Non-pigmented ciliary epithelial cell (primary cell): ENCODE results near the gene TERF2IP.

Experiments used
- DNase-seq: peaks from one replicate; pipeline ENCODE4 v3.0.0-alpha.2; 2010; ENCODE audit warnings: low read depth

The TERF2IP gene, protein sequence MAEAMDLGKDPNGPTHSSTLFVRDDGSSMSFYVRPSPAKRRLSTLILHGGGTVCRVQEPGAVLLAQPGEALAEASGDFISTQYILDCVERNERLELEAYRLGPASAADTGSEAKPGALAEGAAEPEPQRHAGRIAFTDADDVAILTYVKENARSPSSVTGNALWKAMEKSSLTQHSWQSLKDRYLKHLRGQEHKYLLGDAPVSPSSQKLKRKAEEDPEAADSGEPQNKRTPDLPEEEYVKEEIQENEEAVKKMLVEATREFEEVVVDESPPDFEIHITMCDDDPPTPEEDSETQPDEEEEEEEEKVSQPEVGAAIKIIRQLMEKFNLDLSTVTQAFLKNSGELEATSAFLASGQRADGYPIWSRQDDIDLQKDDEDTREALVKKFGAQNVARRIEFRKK

DNA sequence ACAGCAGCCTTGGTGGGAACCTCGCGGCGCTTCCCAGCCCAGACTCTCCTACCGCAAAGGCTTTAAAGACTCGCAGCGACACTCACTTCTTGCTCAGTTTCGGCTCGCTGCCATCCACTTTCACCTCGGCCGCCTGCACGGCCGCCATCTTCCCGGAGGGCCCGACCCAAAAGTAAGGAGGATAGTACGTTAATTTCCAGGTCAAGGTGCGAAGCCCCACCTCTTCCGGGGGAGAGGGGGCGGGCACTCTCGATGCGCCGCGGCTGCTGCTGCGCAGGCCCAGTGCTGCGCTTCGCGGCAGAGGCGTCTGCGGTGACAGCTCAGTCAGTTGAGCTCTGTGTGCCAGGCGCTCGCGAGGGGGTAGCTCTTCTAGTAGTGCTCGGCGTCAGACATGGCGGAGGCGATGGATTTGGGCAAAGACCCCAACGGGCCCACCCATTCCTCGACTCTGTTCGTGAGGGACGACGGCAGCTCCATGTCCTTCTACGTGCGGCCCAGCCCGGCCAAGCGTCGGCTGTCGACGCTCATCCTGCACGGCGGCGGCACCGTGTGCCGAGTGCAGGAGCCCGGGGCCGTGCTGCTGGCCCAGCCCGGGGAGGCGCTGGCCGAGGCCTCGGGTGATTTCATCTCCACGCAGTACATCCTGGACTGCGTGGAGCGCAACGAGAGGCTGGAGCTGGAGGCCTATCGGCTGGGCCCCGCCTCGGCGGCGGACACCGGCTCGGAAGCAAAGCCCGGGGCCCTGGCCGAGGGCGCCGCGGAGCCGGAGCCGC, at the start of gene TERF2IP, which contains the start of gene KARS1:
TERF2IP (plus strand) TSS at position 282 of the 773 bp plus-strand sequence; CDS start at position 392, 110 bp downstream.
KARS1 (minus strand) TSS at position 174 of the 773 bp plus-strand sequence; CDS start at position 148, 26 bp downstream.
- DNase-seq: peak; percentile 68

DNA sequence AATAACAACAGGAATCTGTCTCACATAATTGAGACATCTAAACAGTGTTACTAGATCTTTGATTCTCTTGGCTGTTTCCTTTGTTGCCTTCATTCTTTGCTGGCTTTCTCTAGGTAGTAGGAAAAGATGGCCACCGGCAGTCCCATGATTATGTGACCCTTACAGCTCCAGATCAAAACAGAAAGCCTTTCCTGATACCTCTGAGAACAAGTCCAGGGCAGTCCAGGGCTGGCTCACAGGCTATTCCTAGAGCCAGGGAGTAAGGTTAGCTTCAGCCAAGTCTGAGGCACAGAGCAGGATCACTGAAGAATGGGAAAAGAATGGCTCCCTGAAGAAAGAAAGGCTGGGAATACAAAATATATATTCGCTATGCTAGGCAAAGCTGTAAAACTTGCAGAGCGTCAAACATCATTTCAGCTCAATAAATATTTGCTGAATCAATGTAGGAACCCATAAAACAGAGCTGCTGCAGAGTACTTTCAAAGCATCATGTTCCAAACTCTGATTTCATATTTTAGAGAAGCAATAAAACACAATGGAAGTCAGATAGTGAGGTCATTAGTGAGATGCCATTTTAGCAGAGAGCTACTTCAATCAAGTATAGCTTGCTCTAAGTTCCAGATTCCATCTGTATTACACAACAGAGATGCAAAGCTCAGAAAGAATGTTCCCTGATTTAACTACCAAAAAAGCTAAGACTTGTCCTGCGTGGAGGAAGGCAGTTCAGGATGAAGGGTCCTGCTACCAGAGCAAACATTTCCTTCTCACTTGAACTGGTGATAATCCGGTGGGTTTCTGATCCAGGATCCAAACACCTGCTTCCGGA, 47.9 kb upstream of the TERF2IP start:
- no peak for DNase-seq

GRCh38 chr16:75603241-75603640, 44.3 kb upstream of the TERF2IP start:
- DNase-seq: no peak

DNA sequence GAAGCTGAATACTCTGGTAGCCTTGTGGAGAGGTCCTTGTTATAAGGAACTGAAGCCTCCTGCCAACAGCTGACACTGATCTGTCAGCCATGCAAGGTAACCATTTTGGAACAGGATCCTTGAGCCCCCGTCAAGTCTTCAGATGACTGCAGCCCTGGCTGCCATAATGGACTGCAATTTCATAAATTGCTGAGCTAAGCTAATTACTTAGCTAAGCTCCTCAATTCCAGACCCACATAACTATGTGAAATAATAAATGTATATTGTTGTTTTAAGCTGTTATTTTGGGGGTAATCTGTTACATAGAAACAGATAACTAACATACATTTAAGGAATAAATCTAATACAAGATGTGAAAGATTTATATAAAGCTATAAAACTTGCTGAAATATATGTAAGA, 41.1 kb upstream of the TERF2IP start:
- DNase-seq: no peak

GRCh38 chr16:75614066-75614897, 33.3 kb upstream of the TERF2IP start:
- no peak for DNase-seq

GRCh38 chr16:75615619-75616018, 32.0 kb upstream of the TERF2IP start:
- no peak for DNase-seq

- no peak for DNase-seq
Observed at GRCh38 chr16:75616521-75617010, 31.0 kb upstream of the TERF2IP start.

DNA sequence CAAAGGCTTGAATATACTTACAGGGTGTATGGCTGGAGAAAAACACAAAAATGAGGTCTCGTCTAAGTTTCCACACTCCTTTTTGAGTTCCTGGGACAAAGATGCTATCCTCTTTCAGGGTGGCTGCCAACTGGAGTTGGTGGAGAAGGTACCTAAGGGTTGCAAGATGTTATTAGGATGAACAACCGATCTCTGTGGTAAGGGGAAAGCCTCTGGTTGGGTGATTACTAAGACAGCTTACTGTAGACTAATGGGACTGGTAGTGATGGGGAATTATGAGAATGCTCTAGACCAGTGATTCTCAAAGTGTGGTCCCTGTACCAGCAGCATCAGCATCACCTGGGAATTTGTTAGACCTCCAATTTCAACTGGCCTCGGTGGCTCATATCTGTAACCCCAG, 30.5 kb upstream of the TERF2IP start:
- DNase-seq: no peak

DNA sequence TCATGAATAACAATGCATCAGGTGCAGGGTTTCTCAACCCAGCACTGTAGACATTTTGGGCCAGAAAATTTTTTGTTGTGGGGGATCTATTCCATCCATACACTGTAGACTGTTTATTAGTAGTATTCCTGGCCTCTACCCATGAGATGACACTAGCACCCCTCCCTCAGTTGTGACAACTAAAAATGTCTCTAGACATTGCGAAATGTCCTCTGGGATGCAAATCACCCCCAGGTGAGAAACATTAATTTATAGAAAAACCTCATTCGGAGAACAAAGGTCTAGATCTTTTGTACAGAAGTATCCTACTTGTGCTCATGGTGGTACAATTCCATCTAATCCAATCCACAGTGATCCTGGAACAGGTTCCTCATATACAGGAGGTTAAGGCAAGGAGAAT, 28.8 kb upstream of the TERF2IP start:
- no peak for DNase-seq

- DNase-seq: no peak
Observed at GRCh38 chr16:75620326-75621169, 27.0 kb upstream of the TERF2IP start.

- DNase-seq: no peak
Observed at GRCh38 chr16:75621170-75621477, 26.4 kb upstream of the TERF2IP start.

DNA sequence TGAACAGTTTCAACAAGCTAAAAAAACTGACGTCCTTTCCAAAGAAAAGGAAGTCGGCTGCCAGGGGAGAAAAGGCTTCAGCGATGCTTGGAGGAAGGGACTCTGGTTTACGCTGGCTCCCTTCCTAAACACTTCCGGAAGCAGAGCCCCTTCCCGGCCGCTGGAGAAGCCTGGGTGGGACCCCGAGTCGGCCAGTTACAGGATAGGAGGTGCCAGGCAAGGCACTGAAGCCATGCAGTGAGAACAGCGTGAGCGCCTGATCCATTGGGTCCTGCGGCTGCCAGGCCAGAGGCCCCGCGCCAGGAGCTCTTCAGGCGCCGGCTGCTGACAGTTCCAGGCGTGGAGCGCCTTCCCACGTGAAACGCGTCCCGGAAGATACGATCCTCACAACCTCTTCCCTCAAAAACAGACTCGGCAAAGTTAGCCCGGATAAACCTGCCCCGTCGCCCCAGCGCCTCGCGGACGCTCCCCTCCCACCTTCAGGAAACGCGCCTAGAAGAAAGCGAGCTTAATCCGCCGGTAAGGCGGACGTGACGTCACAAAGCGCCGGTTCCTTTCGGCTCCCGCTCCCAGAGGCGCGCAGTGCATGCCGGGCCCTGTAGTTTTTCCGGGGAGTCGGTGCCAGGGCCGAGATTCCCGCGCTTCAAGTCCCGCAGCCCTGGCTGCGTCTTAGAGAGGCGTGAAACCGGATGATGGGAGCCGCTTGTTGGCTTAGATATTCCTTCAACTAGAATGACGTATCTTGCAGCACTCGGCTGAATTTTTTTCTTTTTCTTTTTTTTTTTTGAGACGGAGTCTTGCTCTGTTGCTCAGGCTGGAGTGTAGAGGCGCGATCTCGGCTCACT, 24.6 kb upstream of the TERF2IP start, which contains the start of gene ADAT1:
ADAT1 (minus strand) TSS at position 521 of the 845 bp plus-strand sequence. CDS start 2,482 bp downstream, outside the sequence.
- peak; percentile 95 for DNase-seq

GRCh38 chr16:75624921-75625334, 22.6 kb upstream of the TERF2IP start:
- DNase-seq: no peak

DNA sequence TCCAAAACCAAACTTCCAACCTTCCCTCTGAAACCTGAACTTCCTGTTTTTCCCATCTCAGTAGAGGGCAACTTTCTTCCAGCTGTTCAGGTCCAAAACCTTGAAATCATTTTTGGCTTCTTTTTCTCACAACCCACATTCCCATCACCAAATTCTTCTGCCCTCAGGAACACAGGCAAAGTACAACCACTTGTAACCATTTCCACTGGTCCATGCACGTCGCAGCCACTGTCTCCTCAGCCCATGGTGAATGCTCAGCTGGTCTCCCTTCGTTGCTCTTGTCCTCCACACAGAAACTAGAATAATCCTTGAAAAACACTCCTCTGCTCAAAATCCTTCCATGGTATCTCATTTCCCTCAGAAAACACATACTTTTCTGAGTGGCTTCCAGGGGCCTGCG, 20.8 kb upstream of the TERF2IP start:
- DNase-seq: no peak

- no peak for DNase-seq
Observed at GRCh38 chr16:75627851-75628250, 19.7 kb upstream of the TERF2IP start.

GRCh38 chr16:75628351-75628750, 19.2 kb upstream of the TERF2IP start:
- no peak for DNase-seq

GRCh38 chr16:75629132-75629531, 18.4 kb upstream of the TERF2IP start:
- DNase-seq: no peak

GRCh38 chr16:75630052-75630451, 17.5 kb upstream of the TERF2IP start:
- DNase-seq: no peak

DNA sequence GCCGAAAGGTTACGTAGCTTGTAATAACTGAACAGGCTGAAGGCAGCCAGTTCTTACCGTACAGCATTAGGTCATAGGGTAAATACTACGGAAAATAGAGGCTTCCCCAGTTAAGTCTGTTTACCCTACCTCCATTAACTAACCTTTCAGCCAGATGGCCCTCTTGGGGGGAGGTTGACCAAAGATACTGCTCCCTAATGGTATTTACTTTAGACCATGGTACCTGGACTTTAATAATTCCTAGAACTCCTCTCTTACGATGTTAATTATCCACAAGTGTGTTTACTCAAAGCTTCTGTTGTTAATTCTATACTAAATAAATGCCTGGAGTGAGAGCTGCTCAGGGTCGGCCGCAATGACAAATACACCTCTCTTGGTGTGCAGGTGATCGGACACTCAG, 14.7 kb upstream of the TERF2IP start:
- DNase-seq: no peak
